ENCODE measurements around the gene TASOR. TPM values are rescaled to one million over a fixed set of nuclear protein-coding genes. Genes with fewer than 3 reads are reported as not detected.
"Not testable (repeated sequence)": the region's sequence is repeated elsewhere in the genome, so short reads cannot be mapped to it uniquely, and the experiment has no call there.

The TASOR gene
- total RNA-seq, 1 experiment from 2014 or later, result 55.1 TPM

DNA sequence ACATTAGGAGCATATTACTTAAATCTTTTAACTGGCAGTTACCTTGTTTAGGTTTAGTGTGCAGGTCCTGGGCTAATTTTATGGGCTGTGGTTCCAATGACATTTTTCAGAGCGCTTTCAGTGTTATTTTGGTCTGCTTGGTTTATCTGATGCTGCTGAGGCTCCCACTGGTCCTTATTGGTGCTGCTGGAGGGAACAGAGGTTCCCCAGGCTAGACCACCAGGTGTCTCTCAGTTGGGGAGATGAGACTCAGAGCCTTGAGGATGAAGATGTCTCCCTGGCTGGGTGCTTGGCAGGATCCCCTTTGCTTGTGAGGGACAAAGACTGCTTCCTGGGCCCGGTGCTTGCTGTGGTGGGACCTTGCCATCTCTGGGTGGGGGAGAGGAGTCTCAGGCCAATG lies 28.3 kb upstream of the TASOR start:
- no peaks in the 10 kb centered on the region for H3K9me3 ChIP-seq (ENCODE audit: insufficient read depth, low read depth)
- intact Hi-C loops (cut with micrococcal nuclease; ENCODE audit: unreplicated experiment), result no loop called here
- H3K9me2 ChIP-seq (ENCODE audit: insufficient read depth), result no peaks in the 10 kb centered on the region
- no peaks in the 10 kb centered on the region for H3K36me3 ChIP-seq (ENCODE audit: low read depth)
- H3K4me1 ChIP-seq (replicated peaks; ENCODE audit: insufficient read depth), result no peaks in the 10 kb centered on the region
- CTCF ChIA-PET, result no interaction called here
- no peaks in the 10 kb centered on the region for H3K79me2 ChIP-seq (ENCODE audit: low read depth)
- no peaks in the 10 kb centered on the region for H3K27me3 ChIP-seq (ENCODE audit: insufficient read depth, low read depth)
- POLR2A ChIA-PET (ENCODE audit: unreplicated experiment), result no interaction called here
- no peak for TF ChIP-seq EZH2 (IDR thresholded peaks at IDR 0.05; ENCODE audit: low read depth)
- TF ChIP-seq CTCF (conservative IDR thresholded peaks at IDR 0.05), result no peak
- no peaks in the 10 kb centered on the region for H4K20me1 ChIP-seq (ENCODE audit: insufficient read depth)
- H3K4me3 ChIP-seq, result no peak overlapping the region
- H3K27ac ChIP-seq, result no peak overlapping the region
- DNase-seq, result no peak
- no peak overlapping the region for H3K4me2 ChIP-seq
- H3F3A ChIP-seq (ENCODE audit: insufficient read depth, low read depth), result no peaks in the 10 kb centered on the region
- BruUV-seq (replicated peaks), result no TSS peak
- H2AFZ ChIP-seq, result no peak overlapping the region

- H3K4me2 ChIP-seq; H3K27ac ChIP-seq; H3K9me2 ChIP-seq (ENCODE audit: insufficient read depth); H3K4me3 ChIP-seq; H3K9me3 ChIP-seq (ENCODE audit: insufficient read depth, low read depth); H3K79me2 ChIP-seq (ENCODE audit: low read depth); POLR2A ChIA-PET (ENCODE audit: unreplicated experiment); H3K27me3 ChIP-seq (ENCODE audit: insufficient read depth, low read depth); H3K36me3 ChIP-seq (ENCODE audit: low read depth); H3F3A ChIP-seq (ENCODE audit: insufficient read depth, low read depth); H2AFZ ChIP-seq; DNase-seq; intact Hi-C loops (cut with micrococcal nuclease; ENCODE audit: unreplicated experiment); H4K20me1 ChIP-seq (ENCODE audit: insufficient read depth); BruUV-seq (replicated peaks); H3K4me1 ChIP-seq (replicated peaks; ENCODE audit: insufficient read depth): not testable (repeated sequence)
- CTCF ChIA-PET, result interaction anchor here (0.7 to 1.2 kb wide), 3 partner anchors 283 to 462 kb away, joined by 5 to 14 read pairs (median 12); no protein-coding TSS in a partner anchor
Observed at GRCh38 chr3:56707412-56707811, 24.3 kb upstream of the TASOR start.

DNA sequence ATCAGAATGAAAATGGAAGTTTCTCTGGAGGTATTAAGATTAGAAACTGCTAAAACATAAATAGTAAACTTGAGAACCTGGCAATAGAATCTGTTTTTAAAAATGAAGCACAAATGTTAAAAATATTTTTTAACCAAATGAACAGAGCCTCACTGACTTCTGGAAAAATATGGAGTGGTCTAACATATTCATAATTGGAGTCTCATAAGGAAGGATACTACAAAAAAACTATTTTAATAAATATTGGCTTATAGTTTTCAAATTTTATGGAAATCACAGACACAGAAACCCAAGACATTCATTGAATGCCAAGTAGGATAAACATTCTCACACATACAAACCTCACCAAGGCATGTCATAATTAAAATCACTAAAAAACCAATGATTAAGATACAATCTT lies 23.6 kb upstream of the TASOR start:
- Histone ChIP-seq H3K4me2 (no peak overlapping the region), H3K36me3 (ENCODE audit: low read depth) (no peaks in the 10 kb centered on the region), H2AFZ (no peak overlapping the region), H3K4me3 (no peak overlapping the region), H3K9me2 (ENCODE audit: insufficient read depth) (no peaks in the 10 kb centered on the region), H3K27me3 (ENCODE audit: insufficient read depth, low read depth) (no peaks in the 10 kb centered on the region), H3K79me2 (ENCODE audit: low read depth) (no peaks in the 10 kb centered on the region), H3K4me1 (replicated peaks; ENCODE audit: insufficient read depth) (no peaks in the 10 kb centered on the region), H3K27ac (no peak overlapping the region), H3F3A (ENCODE audit: insufficient read depth, low read depth) (no peaks in the 10 kb centered on the region), H4K20me1 (ENCODE audit: insufficient read depth) (no peaks in the 10 kb centered on the region), H3K9me3 (ENCODE audit: insufficient read depth, low read depth) (no peaks in the 10 kb centered on the region)
- no peak for DNase-seq
- ChIA-PET CTCF (no interaction called here), POLR2A (ENCODE audit: unreplicated experiment) (no interaction called here)
- no TSS peak for BruUV-seq (replicated peaks)
- intact Hi-C loops (cut with micrococcal nuclease; ENCODE audit: unreplicated experiment), result no loop called here
- TF ChIP-seq CTCF (conservative IDR thresholded peaks at IDR 0.05), result no peak
- TF ChIP-seq EZH2 (IDR thresholded peaks at IDR 0.05; ENCODE audit: low read depth), result no peak

GRCh38 chr3:56704706-56705105 lies 21.6 kb upstream of the TASOR start:
- DNase-seq, result no peak
- H3K4me3 ChIP-seq, result no peak overlapping the region
- no peak overlapping the region for H3K4me2 ChIP-seq
- H3K27ac ChIP-seq, result no peak overlapping the region
- no peaks in the 10 kb centered on the region for H3F3A ChIP-seq (ENCODE audit: insufficient read depth, low read depth)
- H3K36me3 ChIP-seq (ENCODE audit: low read depth), result no peaks in the 10 kb centered on the region
- intact Hi-C loops (cut with micrococcal nuclease; ENCODE audit: unreplicated experiment), result loop anchor here (5.0 kb wide), 3 partner anchors 398 to 853 kb away; partner anchors contain the start of genes IL17RD and PDE12
- H3K27me3 ChIP-seq (ENCODE audit: insufficient read depth, low read depth), result no peaks in the 10 kb centered on the region
- no peak overlapping the region for H2AFZ ChIP-seq
- H3K79me2 ChIP-seq (ENCODE audit: low read depth), result no peaks in the 10 kb centered on the region
- CTCF ChIA-PET, result no interaction called here
- POLR2A ChIA-PET (ENCODE audit: unreplicated experiment), result no interaction called here
- no peaks in the 10 kb centered on the region for H4K20me1 ChIP-seq (ENCODE audit: insufficient read depth)
- no peaks in the 10 kb centered on the region for H3K9me3 ChIP-seq (ENCODE audit: insufficient read depth, low read depth)
- H3K4me1 ChIP-seq (replicated peaks; ENCODE audit: insufficient read depth), result no peaks in the 10 kb centered on the region
- BruUV-seq (replicated peaks), result no TSS peak
- H3K9me2 ChIP-seq (ENCODE audit: insufficient read depth), result no peaks in the 10 kb centered on the region
- TF ChIP-seq CTCF (conservative IDR thresholded peaks at IDR 0.05), result no peak
- TF ChIP-seq EZH2 (IDR thresholded peaks at IDR 0.05; ENCODE audit: low read depth), result no peak
